ENCODE measurements around the gene ZNF831.

ZNF831 gene

DNA sequence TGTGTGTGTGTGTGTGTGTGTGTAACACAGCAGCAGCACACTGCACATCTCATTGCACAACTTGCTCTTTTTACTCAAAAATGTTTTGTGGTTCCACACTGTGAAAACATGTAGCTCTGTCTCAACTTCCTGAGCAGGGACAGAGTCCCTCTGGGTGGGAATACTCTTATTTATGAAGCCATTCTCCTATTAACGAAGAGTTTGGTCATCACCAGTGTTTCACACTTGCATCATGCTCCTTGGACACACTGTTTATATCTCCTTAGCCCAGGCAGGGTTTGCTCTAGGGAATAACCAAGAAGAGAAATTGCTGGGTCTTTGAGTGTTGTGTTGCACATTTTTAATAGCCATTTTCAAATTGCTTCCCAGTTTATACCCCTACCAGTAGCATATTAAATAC is 53.6 kb downstream of the ZNF831 start:
- no peak for DNase-seq

DNA sequence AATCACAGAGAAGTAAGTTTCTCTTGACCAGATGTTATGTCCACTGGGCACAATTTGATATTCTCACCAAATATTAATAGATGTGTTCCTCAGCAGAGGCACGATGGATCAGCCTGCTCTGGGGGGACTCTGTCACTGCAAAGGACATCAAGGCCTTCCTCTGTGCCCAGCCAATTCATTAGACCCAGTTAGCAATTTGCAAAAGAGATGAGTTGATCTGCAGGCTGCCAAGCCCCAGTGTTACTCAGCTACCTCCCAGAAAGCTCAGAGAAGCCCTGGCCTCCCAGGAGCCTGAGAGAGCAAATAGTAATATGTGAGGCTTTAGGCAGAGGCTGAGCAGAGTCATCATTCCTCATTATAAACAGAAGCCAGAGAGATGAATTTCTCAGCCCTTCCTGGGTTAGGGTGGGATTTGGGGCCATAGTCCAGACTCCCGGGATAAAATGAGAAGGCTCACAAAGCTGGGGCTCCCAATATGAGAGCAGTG is 54.2 kb downstream of the ZNF831 start:
- DNase-seq: no peak

- DNase-seq: no peak
Measured at GRCh38 chr20:59219211-59219610, 55.6 kb downstream of the ZNF831 start.

GRCh38 chr20:59220161-59220560 is 56.5 kb downstream of the ZNF831 start:
- DNase-seq: no peak

GRCh38 chr20:59221049-59221706 is 57.6 kb downstream of the ZNF831 start:
- DNase-seq: no peak

- DNase-seq: no peak
Measured at GRCh38 chr20:59221707-59222252, 58.2 kb downstream of the ZNF831 start.

- DNase-seq: peak; percentile 89
Measured at GRCh38 chr20:59222253-59223181, 58.9 kb downstream of the ZNF831 start.

DNA sequence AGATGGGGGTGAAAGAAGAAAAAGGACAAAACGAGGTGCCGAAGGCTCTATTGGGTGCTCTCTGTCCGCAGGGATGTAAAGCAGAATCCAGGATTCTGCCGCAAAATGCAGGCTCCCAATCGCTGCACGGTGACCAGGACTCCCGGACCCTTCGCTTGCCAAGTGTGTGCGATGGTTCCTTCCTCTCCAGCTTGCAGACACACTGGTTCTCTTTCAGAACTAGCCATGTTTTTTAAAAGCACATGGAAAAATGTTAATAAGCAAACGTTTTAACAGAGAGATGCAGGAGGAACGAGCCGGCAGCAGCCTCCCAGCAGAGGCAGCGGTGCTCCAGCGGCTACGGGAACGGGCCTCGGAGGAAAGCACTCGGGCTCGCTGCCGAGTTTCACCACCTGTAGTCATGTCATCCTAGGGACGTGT is 59.6 kb downstream of the ZNF831 start:
- DNase-seq: no peak

DNA sequence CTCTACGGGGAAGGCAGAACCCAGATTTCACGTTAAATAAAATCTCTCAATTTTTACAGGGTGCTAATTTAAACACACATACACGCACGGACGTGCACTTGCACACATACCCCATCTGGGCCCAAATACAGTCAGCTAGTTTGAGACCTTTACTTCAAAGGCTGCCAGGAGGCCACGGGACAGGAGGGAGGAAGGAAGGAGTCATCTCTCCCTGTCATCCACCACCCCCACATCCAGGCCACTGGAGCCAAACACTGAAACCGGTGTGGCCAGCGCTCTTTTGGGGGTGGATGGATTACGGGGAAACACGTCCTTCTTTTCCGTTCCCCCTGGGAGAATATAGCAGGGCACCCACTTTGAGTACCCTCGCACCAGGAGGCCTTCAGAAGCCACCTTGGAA is 60.1 kb downstream of the ZNF831 start:
- no peak for DNase-seq

DNA sequence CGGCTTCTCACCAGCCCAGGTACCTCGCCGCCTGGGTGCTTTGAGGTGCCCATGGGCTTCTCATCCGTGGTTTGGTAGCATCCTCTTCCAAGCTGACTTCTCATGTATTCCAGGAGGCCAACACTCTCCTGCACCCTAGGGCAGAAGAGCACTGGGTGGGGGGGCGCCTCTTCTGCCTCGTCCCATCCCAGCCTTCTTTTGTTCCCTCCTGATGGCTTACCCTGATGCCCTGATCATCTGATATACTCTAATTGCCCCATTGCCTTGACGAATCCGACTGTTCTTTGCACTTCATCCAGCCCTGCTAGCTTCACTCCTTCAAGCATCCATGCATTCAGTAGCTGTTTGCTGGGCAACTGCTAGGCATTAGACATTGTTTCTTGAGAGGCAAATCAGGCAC is 60.6 kb downstream of the ZNF831 start:
- no peak for DNase-seq

DNA sequence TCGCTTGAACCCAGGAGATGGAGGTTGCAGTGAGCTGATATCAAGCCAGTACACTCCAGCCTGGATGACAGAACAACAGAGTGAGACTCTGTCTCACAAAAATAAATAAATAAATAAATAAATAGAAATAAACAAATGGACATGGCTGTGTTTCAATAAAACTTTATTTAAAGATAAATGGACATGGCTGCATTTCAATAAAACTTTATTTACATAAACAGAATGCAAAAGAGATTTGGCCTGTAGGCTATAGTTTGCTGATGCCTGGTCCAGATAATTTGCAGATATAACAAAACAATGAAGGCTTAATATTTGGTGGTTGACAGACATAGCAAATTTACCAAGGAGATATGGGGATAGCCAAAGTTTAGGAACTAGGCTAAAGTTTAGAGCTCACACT is 66.8 kb downstream of the ZNF831 start:
- no peak for DNase-seq

- DNase-seq: no peak
Measured at GRCh38 chr20:59231124-59231804, 67.6 kb downstream of the ZNF831 start.

DNA sequence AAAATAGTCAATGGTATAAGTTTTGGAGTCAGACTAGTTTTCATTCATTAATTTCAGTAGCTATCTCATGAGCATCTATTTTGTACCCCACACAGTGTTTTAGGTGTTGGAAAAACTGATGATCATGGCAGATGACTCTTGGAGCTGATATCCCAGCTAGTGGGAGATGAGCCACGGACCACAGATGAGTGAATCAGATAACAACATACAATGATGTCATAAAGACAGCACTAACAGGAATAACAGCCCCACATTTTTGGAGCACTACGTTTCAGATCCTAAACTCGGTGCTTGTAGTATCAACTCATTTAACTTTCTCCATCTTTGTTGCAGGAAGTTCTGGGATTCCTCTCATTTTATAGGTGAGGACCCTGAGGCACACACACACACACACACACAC is 69.0 kb downstream of the ZNF831 start:
- no peak for DNase-seq

GRCh38 chr20:59235226-59235625 is 71.6 kb downstream of the ZNF831 start:
- no peak for DNase-seq

- DNase-seq: no peak
Measured at GRCh38 chr20:59240006-59240405, 76.4 kb downstream of the ZNF831 start.

- DNase-seq: no peak
Measured at GRCh38 chr20:59242714-59243626, 79.3 kb downstream of the ZNF831 start.

DNA sequence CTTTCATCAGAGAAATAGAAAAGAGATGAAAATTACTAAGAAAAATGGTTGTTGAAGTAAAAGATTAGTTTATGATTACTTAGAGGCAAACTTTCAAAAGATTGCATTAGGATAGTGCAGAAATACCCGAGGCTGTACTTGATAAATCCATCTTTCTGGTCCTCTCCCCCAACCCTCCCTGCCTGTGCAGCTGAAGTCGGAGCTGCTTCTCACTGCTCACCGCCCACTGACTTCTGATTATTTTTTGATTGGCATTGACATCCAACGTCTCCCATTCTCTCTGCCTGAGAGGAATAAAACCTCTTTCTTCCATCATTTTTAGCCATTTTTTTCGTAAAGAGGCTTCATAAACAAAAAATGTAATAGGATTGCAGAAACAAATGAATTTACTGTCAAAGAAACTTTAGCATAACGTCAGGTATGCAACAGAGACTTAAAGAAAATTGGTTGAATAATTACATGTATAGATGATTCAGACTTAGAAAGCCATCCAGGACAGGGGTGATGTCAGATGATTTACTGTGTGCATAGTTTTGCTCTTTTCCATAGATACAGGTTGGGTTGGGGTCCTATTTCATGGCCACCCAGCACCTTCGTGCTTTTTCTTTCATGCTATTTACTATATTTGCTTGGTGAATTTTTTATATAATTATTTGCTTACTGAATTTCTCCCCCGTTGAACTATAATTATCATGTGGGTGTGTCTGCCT is 83.2 kb downstream of the ZNF831 start:
- no peak for DNase-seq

DNA sequence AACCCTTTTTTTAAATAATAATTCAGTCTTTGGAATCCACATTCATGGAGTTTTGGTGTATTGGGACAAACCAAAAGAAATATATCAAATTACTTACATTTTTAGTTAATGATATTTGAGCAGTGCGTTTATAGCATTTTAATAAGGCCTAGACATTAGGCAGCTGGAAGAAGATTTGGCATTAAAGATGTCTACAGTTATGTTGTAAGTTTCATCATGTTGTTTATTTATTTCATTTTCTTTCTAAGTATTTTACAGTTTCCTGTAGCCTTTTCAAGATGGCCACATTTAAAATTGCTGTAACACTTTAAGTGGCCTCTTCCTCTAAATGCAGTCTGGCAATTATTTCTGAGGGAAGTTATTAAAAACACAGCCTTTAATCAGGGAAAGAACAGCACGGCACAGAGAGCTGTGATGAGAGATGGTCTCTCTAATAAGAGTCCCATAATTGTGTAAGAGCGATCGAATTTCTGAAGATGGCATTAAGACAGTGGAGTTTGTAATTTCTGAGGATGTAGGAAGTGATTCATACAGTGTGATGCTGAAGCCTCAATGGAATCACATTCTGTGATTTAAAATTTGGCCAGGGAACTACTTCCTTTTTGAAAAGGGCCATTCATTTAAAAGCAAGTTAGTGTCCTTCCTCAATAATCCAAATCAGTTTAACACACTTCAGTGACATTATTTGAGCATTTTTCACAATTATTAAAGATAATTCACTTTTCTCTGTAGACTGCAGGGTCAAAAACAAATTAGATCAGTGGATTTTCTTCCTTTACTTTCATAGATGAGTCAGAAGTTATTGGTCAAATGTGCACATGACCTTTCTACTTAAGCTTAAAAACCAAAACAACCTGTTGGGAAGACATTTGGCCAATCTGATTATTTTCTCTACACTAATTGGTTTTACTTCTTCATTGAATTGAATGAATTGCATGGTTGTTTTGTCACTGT is 84.4 kb downstream of the ZNF831 start:
- DNase-seq: no peak

- no peak for DNase-seq
Measured at GRCh38 chr20:59250293-59250692, 86.7 kb downstream of the ZNF831 start.

GRCh38 chr20:59253325-59253724 is 89.7 kb downstream of the ZNF831 start:
- DNase-seq: peak; percentile 35

Measured in activated T-cell treated with anti-CD3 and anti-CD28 coated beads, Interleukin-2, amount 50 U/mL, for 1 hour (primary cell).